ENCODE results near the gene AFP. TPM values are rescaled to one million over a fixed set of nuclear protein-coding genes. Genes with fewer than 3 reads are reported as not detected.

Gene AFP
- polyA plus RNA-seq, 1 donor = not detected

DNA sequence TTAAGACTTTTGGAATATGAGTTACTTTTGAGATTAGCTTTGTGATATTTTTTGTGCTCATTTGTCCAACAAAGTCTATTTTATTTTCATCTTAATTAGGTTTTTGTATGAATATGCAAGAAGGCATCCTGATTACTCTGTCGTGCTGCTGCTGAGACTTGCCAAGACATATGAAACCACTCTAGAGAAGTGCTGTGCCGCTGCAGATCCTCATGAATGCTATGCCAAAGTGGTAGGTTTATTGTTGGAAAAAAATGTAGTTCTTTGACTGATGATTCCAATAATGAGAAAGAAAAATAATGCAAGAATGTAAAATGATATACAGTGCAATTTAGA lies 21.1 kb upstream of the AFP start:
- DNase-seq (ENCODE audit: low read depth) = no peak

DNA sequence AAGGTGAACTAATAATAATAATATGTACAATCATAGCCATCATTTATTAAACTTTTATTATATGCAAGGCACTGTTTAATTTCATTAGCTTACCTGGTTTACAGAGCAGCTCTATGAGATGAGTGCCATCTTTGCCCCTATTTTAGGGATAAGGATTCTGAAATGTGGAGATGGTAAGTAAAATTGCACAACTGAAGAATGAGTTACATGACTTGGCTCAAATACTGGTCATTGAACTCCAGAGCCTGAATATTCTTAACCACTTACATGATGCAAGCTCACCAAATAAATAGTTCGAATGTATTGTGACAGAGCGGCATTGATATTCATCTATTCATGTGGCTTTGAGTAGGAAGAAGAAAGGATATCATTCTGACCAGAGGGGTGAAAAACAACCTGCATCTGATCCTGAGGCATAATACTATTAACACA lies 20.2 kb upstream of the AFP start:
- no peak for DNase-seq (ENCODE audit: low read depth)

DNA sequence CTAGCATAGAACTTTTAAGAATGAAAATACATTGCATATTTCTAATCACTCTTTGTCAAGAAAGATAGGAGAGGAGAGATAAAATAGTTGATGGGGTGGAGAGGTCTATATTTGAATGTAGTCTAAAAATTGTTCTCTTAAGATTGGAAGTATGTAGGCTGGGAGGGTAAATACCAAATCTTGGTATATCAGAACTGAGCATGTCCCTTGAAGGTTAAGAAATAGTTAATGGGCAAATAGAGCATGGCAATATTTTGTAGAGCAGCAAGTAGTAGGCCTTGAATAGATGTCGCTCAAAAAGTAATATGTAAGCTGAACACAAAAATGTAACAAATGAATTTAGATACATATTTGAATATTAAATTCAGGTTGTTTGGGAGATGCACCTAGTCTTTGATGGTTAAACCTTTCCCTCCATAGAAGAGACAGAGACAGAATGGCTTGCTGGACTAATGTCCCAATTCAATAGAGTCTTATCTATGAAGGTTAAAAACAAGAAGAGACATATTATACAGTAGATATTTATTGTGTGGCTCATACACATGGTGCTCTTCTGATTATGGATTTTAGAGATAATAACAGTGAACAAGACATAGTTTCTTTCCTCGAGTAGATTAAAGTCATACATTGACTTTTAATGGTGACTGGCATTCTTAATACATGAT lies 19.5 kb upstream of the AFP start:
- no peak for DNase-seq (ENCODE audit: low read depth)

DNA sequence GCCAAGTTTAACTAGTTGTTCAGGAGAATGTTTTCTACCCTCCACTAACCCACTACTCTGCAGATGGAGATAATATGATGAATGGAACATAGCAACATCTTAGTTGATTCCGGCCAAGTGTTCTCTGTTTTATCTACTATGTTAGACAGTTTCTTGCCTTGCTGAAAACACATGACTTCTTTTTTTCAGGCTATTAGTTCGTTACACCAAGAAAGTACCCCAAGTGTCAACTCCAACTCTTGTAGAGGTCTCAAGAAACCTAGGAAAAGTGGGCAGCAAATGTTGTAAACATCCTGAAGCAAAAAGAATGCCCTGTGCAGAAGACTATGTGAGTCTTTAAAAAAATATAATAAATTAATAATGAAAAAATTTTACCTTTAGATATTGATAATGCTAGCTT lies 18.7 kb upstream of the AFP start:
- no peak for DNase-seq (ENCODE audit: low read depth)

DNA sequence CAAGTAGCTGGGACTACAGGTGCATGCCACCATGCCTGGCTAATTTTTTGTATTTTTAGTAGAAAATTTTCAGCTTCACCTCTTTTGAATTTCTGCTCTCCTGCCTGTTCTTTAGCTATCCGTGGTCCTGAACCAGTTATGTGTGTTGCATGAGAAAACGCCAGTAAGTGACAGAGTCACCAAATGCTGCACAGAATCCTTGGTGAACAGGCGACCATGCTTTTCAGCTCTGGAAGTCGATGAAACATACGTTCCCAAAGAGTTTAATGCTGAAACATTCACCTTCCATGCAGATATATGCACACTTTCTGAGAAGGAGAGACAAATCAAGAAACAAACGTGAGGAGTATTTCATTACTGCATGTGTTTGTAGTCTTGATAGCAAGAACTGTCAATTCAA lies 18.0 kb upstream of the AFP start:
- no peak for DNase-seq (ENCODE audit: low read depth)

DNA sequence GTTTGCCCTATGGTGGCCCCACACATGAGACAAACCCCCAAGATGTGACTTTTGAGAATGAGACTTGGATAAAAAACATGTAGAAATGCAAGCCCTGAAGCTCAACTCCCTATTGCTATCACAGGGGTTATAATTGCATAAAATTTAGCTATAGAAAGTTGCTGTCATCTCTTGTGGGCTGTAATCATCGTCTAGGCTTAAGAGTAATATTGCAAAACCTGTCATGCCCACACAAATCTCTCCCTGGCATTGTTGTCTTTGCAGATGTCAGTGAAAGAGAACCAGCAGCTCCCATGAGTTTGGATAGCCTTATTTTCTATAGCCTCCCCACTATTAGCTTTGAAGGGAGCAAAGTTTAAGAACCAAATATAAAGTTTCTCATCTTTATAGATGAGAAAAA lies 17.3 kb upstream of the AFP start:
- no peak for DNase-seq (ENCODE audit: low read depth)

DNA sequence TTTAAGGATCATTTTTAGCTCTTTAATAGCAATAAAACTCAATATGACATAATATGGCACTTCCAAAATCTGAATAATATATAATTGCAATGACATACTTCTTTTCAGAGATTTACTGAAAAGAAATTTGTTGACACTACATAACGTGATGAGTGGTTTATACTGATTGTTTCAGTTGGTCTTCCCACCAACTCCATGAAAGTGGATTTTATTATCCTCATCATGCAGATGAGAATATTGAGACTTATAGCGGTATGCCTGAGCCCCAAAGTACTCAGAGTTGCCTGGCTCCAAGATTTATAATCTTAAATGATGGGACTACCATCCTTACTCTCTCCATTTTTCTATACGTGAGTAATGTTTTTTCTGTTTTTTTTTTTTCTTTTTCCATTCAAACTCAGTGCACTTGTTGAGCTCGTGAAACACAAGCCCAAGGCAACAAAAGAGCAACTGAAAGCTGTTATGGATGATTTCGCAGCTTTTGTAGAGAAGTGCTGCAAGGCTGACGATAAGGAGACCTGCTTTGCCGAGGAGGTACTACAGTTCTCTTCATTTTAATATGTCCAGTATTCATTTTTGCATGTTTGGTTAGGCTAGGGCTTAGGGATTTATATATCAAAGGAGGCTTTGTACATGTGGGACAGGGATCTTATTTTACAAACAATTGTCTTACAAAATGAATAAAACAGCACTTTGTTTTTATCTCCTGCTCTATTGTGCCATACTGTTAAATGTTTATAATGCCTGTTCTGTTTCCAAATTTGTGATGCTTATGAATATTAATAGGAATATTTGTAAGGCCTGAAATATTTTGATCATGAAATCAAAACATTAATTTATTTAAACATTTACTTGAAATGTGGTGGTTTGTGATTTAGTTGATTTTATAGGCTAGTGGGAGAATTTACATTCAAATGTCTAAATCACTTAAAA lies 16.6 kb upstream of the AFP start:
- no peak for DNase-seq (ENCODE audit: low read depth)

DNA sequence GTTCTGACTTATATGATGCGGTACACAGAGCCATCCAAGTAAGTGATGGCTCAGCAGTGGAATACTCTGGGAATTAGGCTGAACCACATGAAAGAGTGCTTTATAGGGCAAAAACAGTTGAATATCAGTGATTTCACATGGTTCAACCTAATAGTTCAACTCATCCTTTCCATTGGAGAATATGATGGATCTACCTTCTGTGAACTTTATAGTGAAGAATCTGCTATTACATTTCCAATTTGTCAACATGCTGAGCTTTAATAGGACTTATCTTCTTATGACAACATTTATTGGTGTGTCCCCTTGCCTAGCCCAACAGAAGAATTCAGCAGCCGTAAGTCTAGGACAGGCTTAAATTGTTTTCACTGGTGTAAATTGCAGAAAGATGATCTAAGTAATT lies 15.4 kb upstream of the AFP start:
- no peak for DNase-seq (ENCODE audit: low read depth)

DNA sequence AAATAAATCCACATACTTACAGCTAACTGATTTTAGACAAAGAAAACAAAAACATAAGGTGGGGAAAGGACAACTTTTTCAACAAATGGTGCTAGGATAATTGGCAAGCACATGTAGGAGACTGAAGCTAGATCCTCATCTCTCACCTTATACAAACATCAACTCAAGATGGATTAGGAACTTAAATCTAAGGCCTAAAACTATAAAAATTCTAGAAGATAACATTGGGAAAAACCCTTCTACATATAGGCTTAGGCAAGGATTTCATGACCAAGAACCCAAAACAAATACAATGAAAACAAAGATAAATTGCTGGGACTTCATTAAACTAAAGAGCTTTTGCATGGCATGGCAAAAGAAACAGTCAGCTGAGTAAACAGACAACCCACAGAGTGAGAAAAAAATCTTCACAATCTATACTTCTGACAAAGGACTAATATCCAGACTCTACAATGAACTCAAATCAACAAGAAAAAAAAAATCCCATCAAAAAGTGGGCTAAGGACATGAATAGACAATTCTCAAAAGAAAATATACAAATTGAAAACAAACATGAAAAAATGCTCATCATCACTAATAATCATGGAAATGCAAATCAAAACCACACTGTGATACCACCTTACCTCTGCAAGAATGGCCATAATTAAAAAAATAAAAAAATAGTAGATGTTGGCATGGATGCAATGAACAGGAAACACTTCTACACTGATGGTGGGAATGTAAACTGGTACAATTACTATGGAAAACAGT lies 14.1 kb upstream of the AFP start:
- DNase-seq (ENCODE audit: low read depth) = no peak

DNA sequence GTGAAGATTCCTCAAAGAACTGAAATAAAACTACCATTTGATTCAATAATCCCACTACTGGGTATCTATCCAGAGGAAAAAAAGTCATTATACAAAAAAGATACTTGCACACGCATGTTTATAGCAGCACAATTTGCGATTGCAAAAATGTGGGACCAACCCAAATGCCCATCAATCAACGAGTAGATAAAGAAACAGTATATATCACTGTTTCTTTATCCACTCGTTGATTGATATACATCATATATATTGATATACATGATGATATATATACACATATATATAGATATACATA lies 13.6 kb upstream of the AFP start:
- no peak for DNase-seq (ENCODE audit: low read depth)

DNA sequence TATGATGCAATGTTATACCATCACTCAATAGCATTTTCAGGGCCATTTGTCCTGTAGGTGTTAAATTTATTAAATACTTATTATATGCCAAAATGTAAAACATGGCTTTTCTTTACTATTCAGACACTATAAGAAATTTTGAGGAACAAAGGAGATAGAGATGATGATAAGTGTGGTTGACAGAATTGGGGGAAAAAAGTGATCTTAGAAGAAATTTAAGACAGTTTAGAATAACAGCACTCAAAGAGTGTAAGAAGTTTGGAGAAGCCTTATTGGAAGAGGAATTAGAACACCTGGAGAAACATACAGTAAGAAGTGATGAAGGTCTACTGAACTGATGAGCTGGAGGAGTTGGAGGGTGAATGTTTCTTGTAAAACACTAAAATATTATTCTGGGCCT lies 12.8 kb upstream of the AFP start:
- no peak for DNase-seq (ENCODE audit: low read depth)

DNA sequence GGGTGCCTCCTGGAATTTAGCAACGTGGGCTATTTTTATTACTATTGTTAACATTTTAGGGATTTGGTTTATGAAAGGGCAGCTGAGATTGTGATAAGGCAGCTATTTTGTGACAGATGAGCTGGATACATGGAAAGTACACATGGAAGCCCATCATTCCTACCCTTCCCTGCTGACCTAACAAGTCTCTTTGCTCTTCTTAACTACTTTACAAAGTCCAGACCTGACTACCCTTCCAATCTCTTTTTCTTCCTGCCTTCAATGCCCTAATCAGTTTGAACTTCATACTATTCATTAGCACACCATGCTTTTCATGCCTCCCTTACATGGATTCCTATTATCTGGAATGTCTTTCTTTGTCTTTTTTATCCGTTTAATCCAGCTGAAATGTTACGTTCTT lies 9.4 kb upstream of the AFP start:
- no peak for DNase-seq (ENCODE audit: low read depth)

DNA sequence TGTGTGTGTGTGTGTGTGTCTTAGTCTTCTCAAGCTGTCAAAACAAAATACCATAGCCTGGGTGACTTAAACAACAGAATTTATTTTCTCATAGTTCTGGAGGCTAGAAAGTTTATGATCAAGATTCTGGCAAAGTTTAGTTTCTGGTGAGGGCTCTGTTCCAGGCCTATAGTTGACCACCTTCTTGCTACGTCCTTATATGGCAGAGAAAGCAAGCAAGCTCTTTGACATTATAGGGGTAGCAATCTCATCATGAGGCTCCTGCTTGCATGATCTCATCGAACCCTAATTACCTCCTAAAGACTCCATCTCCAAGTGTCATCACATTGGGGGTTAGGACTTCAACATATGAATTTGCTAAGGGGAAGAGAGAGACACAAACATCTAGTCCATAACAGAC lies 6.9 kb upstream of the AFP start:
- no peak for DNase-seq (ENCODE audit: low read depth)

DNA sequence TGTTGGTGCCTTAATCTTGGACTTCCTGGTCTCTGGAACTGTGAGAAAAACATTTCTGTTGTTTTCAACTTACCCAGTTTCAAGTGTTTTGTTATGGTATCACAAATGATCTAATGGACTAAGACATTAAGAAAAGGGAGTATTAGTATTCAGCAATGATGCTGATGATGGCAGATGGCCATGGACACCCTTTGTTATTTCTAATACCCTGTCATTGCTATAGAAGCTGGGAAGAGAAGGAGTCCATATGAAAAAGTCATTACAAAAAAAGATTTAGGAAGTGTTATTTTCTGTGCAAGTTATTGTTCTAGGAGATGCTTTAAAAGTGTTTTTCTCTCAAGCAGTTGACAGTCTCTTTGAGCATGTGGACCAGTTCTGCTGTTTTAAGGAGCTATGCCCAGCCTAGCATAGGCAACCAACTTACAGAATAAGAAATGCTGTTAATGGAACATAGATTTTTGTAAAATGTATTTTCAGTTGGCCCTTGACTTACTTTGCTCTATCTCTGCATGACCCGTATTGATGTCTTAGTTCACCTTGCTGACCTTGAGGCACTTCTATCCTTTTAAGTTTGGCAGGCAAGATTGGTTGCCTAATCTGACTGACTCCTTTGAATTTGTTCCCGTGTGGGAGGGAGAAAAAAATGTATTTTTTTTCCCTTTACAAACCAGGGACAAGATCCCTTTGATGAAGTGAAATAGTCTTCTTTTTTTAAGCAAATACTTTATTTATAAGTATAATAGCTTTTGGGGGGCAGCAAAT lies 6.0 kb upstream of the AFP start:
- no peak for DNase-seq (ENCODE audit: low read depth)

DNA sequence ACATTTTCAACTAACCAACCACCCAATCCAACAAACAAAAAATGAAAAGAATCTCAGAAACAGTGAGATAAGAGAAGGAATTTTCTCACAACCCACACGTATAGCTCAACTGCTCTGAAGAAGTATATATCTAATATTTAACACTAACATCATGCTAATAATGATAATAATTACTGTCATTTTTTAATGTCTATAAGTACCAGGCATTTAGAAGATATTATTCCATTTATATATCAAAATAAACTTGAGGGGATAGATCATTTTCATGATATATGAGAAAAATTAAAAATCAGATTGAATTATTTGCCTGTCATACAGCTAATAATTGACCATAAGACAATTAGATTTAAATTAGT lies 4.2 kb upstream of the AFP start:
- DNase-seq (ENCODE audit: low read depth) = no peak

DNA sequence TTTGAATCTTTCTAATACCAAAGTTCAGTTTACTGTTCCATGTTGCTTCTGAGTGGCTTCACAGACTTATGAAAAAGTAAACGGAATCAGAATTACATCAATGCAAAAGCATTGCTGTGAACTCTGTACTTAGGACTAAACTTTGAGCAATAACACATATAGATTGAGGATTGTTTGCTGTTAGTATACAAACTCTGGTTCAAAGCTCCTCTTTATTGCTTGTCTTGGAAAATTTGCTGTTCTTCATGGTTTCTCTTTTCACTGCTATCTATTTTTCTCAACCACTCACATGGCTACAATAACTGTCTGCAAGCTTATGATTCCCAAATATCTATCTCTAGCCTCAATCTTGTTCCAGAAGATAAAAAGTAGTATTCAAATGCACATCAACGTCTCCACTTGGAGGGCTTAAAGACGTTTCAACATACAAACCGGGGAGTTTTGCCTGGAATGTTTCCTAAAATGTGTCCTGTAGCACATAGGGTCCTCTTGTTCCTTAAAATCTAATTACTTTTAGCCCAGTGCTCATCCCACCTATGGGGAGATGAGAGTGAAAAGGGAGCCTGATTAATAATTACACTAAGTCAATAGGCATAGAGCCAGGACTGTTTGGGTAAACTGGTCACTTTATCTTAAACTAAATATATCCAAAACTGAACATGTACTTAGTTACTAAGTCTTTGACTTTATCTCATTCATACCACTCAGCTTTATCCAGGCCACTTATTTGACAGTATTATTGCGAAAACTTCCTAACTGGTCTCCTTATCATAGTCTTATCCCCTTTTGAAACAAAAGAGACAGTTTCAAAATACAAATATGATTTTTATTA lies 3.6 kb upstream of the AFP start:
- no peak for DNase-seq (ENCODE audit: low read depth)

DNA sequence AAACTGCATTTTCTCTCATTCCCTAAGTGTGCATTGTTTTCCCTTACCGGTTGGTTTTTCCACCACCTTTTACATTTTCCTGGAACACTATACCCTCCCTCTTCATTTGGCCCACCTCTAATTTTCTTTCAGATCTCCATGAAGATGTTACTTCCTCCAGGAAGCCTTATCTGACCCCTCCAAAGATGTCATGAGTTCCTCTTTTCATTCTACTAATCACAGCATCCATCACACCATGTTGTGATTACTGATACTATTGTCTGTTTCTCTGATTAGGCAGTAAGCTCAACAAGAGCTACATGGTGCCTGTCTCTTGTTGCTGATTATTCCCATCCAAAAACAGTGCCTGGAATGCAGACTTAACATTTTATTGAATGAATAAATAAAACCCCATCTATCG lies 2.9 kb upstream of the AFP start:
- DNase-seq (ENCODE audit: low read depth) = no peak

DNA sequence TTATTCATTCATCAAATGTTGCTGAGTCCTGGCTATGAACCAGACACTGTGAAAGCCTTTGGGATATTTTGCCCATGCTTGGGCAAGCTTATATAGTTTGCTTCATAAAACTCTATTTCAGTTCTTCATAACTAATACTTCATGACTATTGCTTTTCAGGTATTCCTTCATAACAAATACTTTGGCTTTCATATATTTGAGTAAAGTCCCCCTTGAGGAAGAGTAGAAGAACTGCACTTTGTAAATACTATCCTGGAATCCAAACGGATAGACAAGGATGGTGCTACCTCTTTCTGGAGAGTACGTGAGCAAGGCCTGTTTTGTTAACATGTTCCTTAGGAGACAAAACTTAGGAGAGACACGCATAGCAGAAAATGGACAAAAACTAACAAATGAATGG lies 1.7 kb upstream of the AFP start:
- DNase-seq (ENCODE audit: low read depth) = no peak

DNA sequence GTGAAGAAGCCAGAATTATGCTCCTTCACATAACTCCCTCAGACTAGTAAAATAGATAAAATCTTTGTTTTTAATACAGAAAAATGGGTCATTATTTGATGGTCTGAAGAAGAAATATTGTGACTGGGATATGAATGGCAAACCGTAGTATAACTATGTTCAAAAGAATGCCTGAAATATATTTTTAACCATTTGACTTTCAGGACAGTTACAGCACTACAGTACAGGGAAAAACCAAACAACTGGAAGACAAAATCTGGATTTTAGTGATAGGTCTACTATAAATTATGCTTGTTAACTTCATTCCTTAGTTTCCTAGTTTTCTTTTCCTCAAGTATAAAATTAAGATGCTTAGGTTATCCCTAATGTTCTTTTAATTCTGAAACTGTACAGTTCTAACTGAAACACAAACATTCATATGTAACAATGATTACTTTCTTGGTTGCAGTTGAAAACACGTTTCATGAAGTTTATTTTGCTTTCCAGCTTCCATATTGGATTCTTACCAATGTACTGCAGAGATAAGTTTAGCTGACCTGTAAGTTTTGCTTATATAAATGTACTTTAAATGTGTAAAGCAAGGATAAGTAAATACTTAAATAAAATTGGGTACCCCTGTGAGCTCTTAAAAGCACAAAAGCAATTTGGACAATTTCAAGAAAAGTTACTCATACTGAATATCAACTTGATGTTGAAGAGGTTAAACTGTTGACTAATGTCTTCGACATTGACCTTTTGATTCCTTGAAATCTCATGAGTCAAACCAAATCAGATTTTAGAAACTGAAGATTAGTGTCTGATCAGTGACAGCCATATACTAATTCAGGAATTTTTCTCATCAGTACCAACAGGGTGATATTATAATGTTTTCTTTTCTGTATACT lies 895 bp downstream of the AFP start:
- DNase-seq (ENCODE audit: low read depth) = no peak

DNA sequence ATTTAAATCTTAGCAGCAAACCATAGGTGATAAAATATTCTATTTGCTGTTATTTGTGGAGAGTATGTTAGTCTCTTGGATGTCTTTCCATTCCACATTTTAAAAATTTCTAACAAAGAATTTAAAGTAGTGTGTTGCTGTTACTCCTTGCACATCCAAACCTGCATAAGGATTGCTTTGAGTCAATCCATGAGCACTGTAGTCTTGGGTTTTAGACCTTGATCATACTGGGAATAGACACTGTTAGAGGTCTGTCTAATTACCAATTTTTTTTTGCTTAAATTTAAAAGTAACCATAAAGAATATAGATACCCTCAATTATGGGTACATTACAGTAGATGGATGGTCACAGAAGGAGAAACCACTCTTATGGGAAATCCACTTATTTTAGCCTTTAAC lies 1.5 kb downstream of the AFP start:
- no peak for DNase-seq (ENCODE audit: low read depth)
